Urinary bladder (tissue), 4 donors: ENCODE data around the gene MYO3B. TPM values are rescaled to one million over a fixed set of nuclear protein-coding genes. Genes with fewer than 3 reads are reported as not detected.

Experiments
- DNase-seq: peaks from one replicate; pipeline ENCODE4 v3.0.0-alpha.2; 2015; ENCODE audit errors: extremely low spot score
- H3K27ac ChIP-seq: one replicate; pipeline ENCODE4 v1.5.1; 2013; ENCODE audit warnings: low read depth, mild to moderate bottlenecking, moderate library complexity
- H3K36me3 ChIP-seq: one replicate; pipeline ENCODE4 v1.6.1; 2013; ENCODE audit warnings: mild to moderate bottlenecking, moderate library complexity; ENCODE audit not compliant: insufficient read depth
- H3K4me1 ChIP-seq: one replicate; pipeline ENCODE4 v1.6.1; 2013; ENCODE audit warnings: mild to moderate bottlenecking, moderate library complexity; ENCODE audit not compliant: insufficient read depth
- H3K4me3 ChIP-seq: one replicate; pipeline ENCODE4 v1.5.1; 2013; ENCODE audit warnings: low read depth, low read length
- WGBS: extraction: QIAGEN DNeasy Blood & Tissue Kit; methylation state at CpG from one replicate; pipeline ENCODE4 v1.1.7; 2013; 5-methylcytosine and 5-hydroxymethylcytosine counted together
- polyA plus RNA-seq: library from polyadenylated mRNA; stranded (reverse); fragments of 200-250 nt; gene quantifications from one replicate; pipeline ENCODE4 v1.2.3, GENCODE V29; 2013
- total RNA-seq: library from RNA; depleted of rRNA; stranded (reverse); fragments of >200 nt; gene quantifications from one replicate; pipeline ENCODE4 v1.2.3, GENCODE V29; 2014
- donor health status: healthy with polysubstance abuse.
- donor health status: healthy.

MYO3B gene
- total and polyA plus RNA-seq, 2 donors = 0.44 to 2.8 TPM

DNA sequence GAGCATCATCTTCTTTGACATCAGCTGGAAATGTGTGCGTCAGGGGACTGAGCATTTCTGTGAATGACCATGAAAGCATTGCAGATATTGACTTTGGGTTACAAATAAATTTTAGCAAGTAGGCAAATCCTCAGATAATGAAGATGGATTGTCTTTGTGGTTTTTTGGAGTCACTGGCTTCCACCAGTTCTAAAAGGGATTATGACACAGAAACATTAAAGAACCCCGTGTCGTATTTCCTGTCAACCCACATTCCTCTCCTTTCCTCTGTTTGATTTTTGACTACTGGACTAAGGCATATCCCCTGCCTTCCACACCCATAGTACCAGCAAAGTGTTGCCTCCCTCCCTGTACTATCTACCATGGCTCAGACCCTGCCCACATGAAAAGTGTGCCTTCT is 268.1 kb downstream of the MYO3B start:
- 56% methylated on average over 3 of the region's 3 CpGs for WGBS
- Histone ChIP-seq H3K36me3 (no peaks in the 10 kb centered on the region), H3K27ac (no peak overlapping the region), H3K4me1 (no peaks in the 10 kb centered on the region), H3K4me3 (no peak overlapping the region)
- DNase-seq = no peak

DNA sequence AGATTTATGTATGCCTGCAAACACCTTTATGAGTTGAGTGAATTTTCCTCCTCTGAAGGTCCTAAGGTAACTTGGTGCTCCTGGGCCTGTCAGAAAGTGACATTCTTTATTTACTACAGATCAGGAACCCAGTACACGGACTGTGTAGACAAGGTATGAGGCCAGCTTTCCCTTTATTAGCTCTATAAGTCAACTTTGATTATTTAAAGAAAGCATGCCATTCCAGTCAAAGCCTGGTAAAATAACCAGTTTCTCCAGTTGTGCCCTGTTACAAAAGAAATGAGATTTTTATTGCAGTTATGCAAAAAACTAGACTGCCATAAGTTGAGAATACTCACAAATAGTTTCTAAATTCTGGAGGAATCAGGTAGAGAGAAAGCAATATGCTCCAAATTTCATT is 271.1 kb downstream of the MYO3B start:
- Histone ChIP-seq H3K27ac (no peak overlapping the region), H3K36me3 (no peaks in the 10 kb centered on the region), H3K4me3 (no peak overlapping the region), H3K4me1 (no peaks in the 10 kb centered on the region)
- no peak for DNase-seq
- 85% methylated on average over 1 of the region's 1 CpG for WGBS

DNA sequence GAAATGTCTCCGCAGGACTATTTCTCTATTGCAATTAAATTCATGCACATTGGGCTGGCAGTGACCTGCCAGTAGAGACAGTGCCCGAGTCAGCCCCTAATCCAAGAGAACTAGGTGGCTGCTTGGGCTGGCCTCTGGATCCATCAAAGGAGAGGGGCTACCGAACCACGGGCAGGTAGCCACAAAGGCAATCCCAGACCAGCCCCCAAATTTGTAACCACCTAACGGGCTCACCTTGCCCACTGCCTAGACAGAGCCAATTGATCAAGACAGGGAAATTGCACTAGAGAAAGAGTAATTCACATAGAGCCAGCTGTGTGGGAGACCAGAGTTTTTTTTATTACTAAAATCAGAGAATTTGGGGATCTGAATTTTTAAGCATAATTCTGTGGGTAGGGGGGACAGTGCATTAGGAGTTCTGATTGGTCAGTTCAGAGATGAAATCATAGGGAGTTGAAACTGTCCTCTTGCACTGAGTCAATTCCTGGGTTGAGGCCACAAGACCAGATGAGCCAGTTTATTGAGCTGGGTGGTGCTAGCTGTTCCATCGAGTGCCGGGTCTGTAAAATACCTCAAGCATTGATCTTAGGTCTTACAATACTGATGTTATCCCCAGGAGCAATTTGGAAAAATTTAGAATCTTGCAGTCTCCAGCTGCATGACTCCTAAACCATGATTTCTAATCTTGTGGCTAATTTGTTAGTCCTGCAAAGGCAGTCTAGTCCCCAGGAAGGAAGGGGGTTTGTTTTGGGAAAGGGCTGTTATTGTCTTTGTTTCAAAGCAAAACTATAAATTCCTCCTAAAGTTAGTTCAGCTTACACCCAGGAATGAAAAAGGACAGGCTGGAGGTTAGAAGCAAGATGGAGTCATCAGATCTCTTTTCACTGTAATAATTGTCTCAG is 276.8 kb downstream of the MYO3B start:
- 82% methylated on average over 7 of the region's 7 CpGs for WGBS

DNA sequence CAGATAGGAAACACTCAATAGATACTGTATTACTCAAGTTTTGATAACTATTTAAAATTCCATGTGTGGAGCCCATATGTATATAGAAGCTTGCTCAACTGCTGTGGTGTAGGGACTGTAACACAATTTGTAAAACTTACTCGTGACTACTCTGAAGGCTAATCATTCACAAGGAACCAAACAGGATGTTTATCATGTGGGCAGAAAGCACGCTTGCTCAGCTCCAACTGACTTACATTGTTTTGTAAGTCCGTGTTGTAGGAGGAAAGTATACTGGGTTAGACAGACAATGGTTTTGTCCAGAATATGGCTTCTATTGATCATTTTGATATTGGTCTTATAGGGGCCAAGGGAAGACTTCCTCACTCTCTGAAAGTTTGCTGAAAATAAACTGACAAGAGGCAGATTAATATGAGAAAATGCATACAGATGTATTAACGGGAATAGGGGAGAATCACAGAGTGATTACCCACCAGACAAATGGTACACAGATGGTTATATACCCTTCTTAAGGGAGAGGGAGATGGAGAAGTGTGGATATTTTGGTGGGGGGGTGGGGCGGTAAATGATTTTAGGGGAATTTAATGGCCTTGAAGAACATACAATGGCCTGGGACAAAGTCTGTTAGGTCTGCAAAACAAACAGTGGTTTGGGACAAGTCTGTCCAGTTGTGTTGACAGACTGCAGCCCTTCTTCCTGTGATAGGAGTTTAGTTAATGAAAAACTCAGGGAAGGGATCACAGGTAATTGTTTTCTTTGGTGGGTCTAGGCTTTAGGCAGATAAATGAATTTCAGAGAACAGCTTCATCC is 277.9 kb downstream of the MYO3B start:
- Histone ChIP-seq H3K36me3 (no peaks in the 10 kb centered on the region), H3K4me1 (no peaks in the 10 kb centered on the region), H3K4me3 (no peak overlapping the region), H3K27ac (no peak overlapping the region)
- WGBS = 64% methylated on average over 5 of the region's 5 CpGs
- DNase-seq = no peak

More for the DNA sequence above, 276.8 kb downstream of the MYO3B start:
- no peak for DNase-seq
- Histone ChIP-seq H3K4me3 (no peak overlapping the region), H3K4me1 (no peaks in the 10 kb centered on the region), H3K36me3 (no peaks in the 10 kb centered on the region), H3K27ac (no peak overlapping the region)

DNA sequence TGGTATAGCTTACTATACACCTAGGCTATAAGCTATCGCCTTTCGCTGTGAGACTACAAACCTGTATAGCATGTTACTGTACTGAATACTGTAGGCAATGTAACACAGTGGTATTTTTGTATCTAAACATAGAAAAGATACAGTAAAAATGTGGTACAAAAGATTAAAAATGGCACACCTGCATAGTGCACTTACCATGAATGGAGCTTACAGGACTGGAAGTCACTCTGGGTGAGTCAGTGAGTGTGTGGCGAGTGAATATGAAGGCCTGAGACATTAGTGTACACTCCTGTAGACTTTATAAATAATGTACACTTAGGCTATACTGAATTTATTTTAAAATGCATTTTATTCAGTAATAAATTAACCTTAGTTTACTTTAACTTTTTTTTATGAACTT is 279.0 kb downstream of the MYO3B start:
- DNase-seq = no peak
- no peaks in the 10 kb centered on the region for H3K36me3 ChIP-seq
- H3K4me3 ChIP-seq = no peak overlapping the region
- H3K4me1 ChIP-seq = no peaks in the 10 kb centered on the region
- no peak overlapping the region for H3K27ac ChIP-seq
- 98% methylated on average over 3 of the region's 3 CpGs for WGBS

DNA sequence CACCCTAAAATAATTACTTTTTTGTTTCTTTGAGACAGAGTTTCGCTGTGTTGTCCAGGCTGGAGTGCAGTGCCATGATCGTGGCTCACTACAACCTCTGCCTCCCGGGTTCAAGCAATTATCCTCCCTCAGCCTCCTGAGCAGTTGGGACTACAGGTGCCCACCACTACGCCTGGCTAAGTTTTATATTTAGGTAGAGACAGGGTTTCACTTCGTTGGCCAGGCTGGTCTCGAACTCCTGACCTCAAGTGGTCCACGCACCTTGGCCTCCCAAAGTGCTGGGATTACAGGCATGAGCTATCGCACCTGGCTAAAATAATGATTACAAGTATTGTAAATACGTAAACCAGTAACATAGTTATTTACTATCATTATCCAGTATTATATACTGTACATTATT is 279.8 kb downstream of the MYO3B start:
- H3K36me3 ChIP-seq = no peaks in the 10 kb centered on the region
- H3K4me3 ChIP-seq = no peak overlapping the region
- H3K4me1 ChIP-seq = no peaks in the 10 kb centered on the region
- WGBS = 95% methylated on average over 9 of the region's 9 CpGs
- H3K27ac ChIP-seq = no peak overlapping the region
- DNase-seq = no peak

DNA sequence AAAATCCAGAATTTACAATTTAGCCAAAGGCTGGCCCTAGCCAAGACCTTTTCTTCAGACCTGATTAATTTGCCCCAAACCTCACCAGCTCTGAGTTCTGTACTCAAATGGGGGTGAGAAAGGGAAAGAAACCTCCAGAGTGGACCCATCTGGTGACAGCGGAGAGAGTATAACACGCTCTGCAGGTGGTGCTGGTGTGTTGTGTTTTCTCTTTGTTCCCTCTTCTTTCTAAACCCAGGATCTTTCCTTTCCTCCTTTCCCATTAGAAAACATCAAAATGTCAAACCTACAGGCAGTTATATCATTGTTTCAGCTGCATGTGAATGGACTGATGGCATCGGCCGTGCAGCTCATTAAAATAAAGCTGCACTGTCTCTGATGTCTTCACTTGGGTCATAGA is 283.9 kb downstream of the MYO3B start:
- no peak overlapping the region for H3K4me3 ChIP-seq
- WGBS = 78% methylated on average over 4 of the region's 4 CpGs
- no peak overlapping the region for H3K27ac ChIP-seq
- no peaks in the 10 kb centered on the region for H3K4me1 ChIP-seq
- DNase-seq = no peak
- no peaks in the 10 kb centered on the region for H3K36me3 ChIP-seq

DNA sequence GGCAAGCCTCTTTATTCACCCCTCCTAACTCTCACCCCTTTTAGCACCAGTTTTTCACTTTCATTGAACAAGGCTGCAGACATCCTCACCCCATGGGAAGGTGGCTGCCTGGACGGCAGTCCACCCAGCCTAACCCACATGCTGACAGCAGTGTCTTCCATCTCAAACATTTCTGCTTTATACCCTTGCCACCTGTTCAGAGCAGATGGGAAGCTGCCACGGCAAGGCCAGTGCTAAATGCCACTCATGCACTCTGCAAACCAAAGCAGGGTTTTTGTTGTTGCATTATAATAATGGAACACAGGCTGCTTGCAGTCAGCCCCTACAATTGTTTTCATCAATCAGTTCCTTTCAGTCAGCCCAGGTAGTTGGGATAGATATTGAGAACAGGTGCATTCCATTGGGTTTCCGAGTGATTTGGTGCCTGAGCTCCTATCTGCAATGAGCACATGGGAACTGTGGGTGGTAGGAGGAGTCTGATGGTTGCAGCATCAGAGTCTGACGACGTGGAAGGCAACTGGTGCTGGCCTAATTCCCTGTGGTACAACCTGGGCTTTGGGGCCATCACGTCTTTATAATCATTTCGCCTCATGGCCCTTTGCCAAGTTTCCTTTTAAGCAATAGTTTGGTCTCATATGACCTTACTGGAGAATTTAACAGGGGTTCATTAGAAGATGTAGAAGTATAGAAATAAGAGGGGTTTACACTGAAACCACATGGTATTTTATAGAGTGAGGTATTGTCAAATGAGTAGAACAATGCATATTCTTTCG is 284.7 kb downstream of the MYO3B start:
- no peak for DNase-seq
- Histone ChIP-seq H3K4me3 (no peak overlapping the region), H3K4me1 (no peaks in the 10 kb centered on the region), H3K36me3 (no peaks in the 10 kb centered on the region), H3K27ac (no peak overlapping the region)
- 65% methylated on average over 8 of the region's 8 CpGs for WGBS

DNA sequence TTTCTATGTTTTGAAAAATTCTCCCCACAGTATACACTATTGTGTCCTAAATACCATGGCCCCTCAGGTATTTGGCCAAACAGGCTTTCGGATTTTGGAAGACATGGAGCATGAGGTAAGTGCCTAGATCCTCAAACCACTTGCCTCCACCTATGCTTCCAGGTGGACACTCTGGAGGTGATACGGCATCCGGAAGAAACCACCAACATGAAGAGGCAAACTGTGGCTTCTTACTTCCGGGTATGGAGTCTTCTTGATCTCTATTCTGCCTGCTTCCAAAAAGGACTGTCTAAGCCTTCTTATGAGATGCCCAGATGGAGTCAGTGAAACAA is 285.2 kb downstream of the MYO3B start:
- no peak for DNase-seq
- 92% methylated on average over 4 of the region's 4 CpGs for WGBS
- Histone ChIP-seq H3K4me3 (no peak overlapping the region), H3K27ac (no peak overlapping the region), H3K4me1 (no peaks in the 10 kb centered on the region), H3K36me3 (no peaks in the 10 kb centered on the region)

DNA sequence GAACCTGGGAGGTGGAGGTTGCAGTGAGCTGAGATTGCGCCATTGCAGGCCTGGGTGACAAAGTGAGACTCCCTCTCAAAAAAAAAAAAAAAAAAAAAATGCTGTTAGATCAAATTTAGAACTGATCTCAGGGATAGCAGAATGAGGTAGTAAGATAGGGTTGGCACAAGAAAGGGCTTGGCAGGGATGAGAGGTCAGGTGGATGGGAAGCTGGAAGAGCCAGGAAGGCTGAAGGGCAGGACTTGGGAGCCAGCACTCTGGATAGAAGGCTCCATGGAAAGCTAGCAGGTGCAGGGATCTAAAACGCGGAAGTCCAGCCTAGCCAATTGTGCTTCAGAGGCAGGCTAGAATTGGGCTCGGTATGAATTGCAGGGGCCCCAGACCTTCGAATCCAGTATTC is 286.3 kb downstream of the MYO3B start:
- no peak for DNase-seq
- no peaks in the 10 kb centered on the region for H3K4me1 ChIP-seq
- H3K4me3 ChIP-seq = no peak overlapping the region
- no peaks in the 10 kb centered on the region for H3K36me3 ChIP-seq
- 97% methylated on average over 5 of the region's 5 CpGs for WGBS
- no peak overlapping the region for H3K27ac ChIP-seq

DNA sequence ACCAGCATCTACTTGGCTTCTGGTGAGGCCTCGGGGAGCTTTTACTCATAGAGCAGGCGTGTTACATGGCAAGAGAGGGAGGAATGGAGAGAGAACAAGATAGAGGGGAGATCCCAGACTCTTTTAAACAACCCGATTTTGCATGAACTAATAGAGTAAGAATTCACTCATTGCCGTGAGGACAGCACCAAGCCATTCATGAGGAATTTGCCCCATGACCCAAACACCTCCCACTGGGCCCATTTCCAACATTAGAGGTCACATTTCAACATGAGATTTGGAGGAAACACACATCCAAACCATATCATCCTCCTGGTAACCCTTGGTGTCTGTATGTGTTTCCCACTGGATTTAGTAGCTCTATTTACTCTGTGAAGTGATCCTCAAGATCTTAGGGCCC is 287.3 kb downstream of the MYO3B start:
- Histone ChIP-seq H3K27ac (no peak overlapping the region), H3K4me3 (no peak overlapping the region), H3K4me1 (no peaks in the 10 kb centered on the region), H3K36me3 (no peaks in the 10 kb centered on the region)
- 72% methylated on average over 4 of the region's 4 CpGs for WGBS
- DNase-seq = no peak

DNA sequence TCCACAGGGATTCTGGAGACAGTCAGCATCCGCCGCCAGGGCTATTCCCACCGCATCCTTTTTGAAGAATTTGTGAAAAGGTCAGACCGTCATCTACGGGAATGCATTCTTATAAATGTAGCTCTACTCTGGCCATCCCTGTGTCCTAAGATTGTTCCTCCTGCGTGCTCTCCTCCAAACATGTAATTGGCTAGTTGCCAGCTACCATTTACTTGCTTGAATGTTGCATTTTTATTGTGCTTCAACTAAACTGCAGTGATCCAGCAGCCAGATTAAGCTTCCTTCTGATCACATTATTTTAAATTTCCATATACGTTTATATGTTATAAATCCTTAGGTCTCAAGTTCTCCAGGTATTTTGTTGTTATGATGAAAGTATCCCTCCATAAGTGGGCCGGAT is 288.7 kb downstream of the MYO3B start:
- no peak for DNase-seq
- H3K36me3 ChIP-seq = no peaks in the 10 kb centered on the region
- no peak overlapping the region for H3K27ac ChIP-seq
- WGBS = 79% methylated on average over 8 of the region's 8 CpGs
- no peak overlapping the region for H3K4me3 ChIP-seq
- H3K4me1 ChIP-seq = no peaks in the 10 kb centered on the region

DNA sequence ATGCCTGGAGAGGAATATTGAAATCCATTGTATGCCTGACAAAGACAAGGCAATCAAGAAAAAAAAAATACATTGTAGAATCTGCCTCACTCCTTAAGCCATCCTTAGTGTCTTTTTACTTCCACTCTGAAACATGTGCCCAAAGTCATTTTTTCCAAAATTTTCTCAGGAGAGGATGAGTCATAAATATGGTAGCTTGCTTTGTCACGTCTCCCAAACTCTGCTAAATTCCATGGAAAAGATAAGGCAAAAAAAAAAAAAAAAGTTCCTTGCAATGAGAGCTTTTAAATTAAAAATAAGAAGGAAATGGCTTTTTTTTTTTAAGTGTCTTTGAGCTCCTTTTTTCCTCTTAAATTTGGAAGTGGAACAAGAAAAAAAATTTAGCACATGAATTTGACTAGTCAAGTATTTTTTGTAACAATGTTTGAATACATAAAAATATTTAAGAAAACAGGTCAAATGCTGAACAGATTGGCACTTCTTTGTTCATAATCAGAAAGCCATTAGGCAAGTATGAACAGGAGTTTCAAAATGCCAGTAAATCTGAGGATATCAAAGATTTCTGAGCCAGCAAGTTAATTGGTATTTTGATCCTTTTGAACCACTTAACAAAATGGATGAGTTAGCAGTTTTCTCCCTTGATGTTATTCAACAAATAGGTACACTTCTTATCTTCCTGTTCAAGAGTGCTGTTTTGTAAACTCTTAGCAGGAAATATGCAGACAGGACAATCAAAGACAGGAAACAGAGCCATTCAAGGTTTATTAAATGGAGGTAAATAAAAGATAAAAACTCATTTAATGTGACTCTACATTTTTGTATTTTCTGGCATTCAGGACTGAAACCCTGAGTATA is 289.8 kb downstream of the MYO3B start:
- DNase-seq = no peak
- Histone ChIP-seq H3K27ac (no peak overlapping the region), H3K4me1 (no peaks in the 10 kb centered on the region), H3K4me3 (no peak overlapping the region), H3K36me3 (no peaks in the 10 kb centered on the region)
- WGBS = 24% methylated on average over 1 of the region's 1 CpG
